WTC11 (cell line): ENCODE results near the gene GALNTL6. TPM values are rescaled to one million over a fixed set of nuclear protein-coding genes. Genes with fewer than 3 reads are reported as not detected.

ENCODE experiments used
- ATAC-seq: fragments of 200-7000 bp; cut with Tn5 transposase; 2 replicates; pipeline ENCODE4 v1.10.0; 2021; ENCODE audit warnings: mild to moderate bottlenecking, moderate library complexity
- CTCF ChIA-PET: fragments of 300-600 bp; sonication (Branson Sonifier 250); formaldehyde crosslinking; loops from one replicate; lab custom pipeline; 2021; ENCODE audit warnings: antibody characterized with exemption; lab: Charles Lee
- POLR2A ChIA-PET: fragments of 350-600 bp; sonication (Branson Sonifier 250); formaldehyde crosslinking; loops from one replicate; lab custom pipeline; 2021; ENCODE audit warnings: antibody characterized with exemption; lab: Charles Lee
- DNase-seq: peaks from one replicate; pipeline ENCODE4 v3.0.0; 2021; ENCODE audit warnings: low spot score
- H3K27ac Mint-ChIP-seq: 2 replicates; pipeline ENCODE4 v1.8.0; 2021; ENCODE audit warnings: mixed read lengths
- H3K27me3 Mint-ChIP-seq: 2 replicates; pipeline ENCODE4 v1.8.0; 2021; ENCODE audit warnings: low read depth, mild to moderate bottlenecking, moderate library complexity, mixed read lengths
- H3K36me3 Mint-ChIP-seq: 2 replicates; pipeline ENCODE4 v1.8.0; 2021; ENCODE audit warnings: mixed read lengths
- H3K4me1 Mint-ChIP-seq: 2 replicates; pipeline ENCODE4 v1.8.0; 2022; ENCODE audit warnings: mixed read lengths
- H3K4me3 Mint-ChIP-seq: 2 replicates; pipeline ENCODE4 v1.8.0; 2021; ENCODE audit warnings: mild to moderate bottlenecking, moderate library complexity, mixed read lengths
- H3K9me3 Mint-ChIP-seq: 2 replicates; pipeline ENCODE4 v1.8.0; 2021; ENCODE audit warnings: mixed read lengths
- ATF6 ChIP-seq: sonication (generic); formaldehyde crosslinking; IDR thresholded peaks from 2 replicates; pipeline ENCODE4 v1.8.1; 2023; ENCODE audit warnings: mild to moderate bottlenecking, missing genetic modification reagents
- CBFB ChIP-seq: sonication (generic); formaldehyde crosslinking; IDR thresholded peaks from 2 replicates; pipeline ENCODE4 v1.8.1; 2022; ENCODE audit warnings: mild to moderate bottlenecking, low read depth, missing genetic modification reagents
- CDX4 ChIP-seq: fragments of 250-450 bp; sonication (Bioruptor Pico); IDR thresholded peaks from 2 replicates; pipeline ENCODE4 v1.9.0; 2021; ENCODE audit warnings: moderate library complexity, mild to moderate bottlenecking, inconsistent platforms, borderline replicate concordance
- ESRRA ChIP-seq: sonication (generic); formaldehyde crosslinking; IDR thresholded peaks from 2 replicates; pipeline ENCODE4 v1.8.1; 2022; ENCODE audit warnings: mild to moderate bottlenecking, missing genetic modification reagents, borderline replicate concordance
- FOXJ3 ChIP-seq: sonication (generic); formaldehyde crosslinking; IDR thresholded peaks from 2 replicates; pipeline ENCODE4 v1.9.0; 2021; ENCODE audit warnings: missing genetic modification reagents, mild to moderate bottlenecking, borderline replicate concordance
- NFATC4 ChIP-seq: fragments of 250-450 bp; sonication (Bioruptor Pico); IDR thresholded peaks from 2 replicates; pipeline ENCODE4 v1.9.0; 2021; ENCODE audit warnings: mild to moderate bottlenecking
- NFYB ChIP-seq: sonication (generic); formaldehyde crosslinking; conservative IDR thresholded peaks from 2 replicates; pipeline ENCODE4 v1.8.0; 2022; ENCODE audit warnings: low read depth, missing genetic modification reagents
- NR2C2 ChIP-seq: sonication (generic); formaldehyde crosslinking; IDR thresholded peaks from 2 replicates; pipeline ENCODE4 v1.8.0; 2022; ENCODE audit warnings: mild to moderate bottlenecking, missing genetic modification reagents
- NR3C1 ChIP-seq: sonication (generic); formaldehyde crosslinking; conservative IDR thresholded peaks from 2 replicates; pipeline ENCODE4 v1.8.1; 2023; ENCODE audit warnings: low read depth, mild to moderate bottlenecking, missing genetic modification reagents
- SP1 ChIP-seq: sonication (generic); formaldehyde crosslinking; conservative IDR thresholded peaks from 2 replicates; pipeline ENCODE4 v1.8.1; 2022; ENCODE audit warnings: missing genetic modification reagents
- TCF7 ChIP-seq: sonication (generic); formaldehyde crosslinking; IDR thresholded peaks from 2 replicates; pipeline ENCODE4 v1.8.0; 2022; ENCODE audit warnings: mild to moderate bottlenecking, low read depth, missing genetic modification reagents, moderate library complexity
- TP53 ChIP-seq: sonication (generic); formaldehyde crosslinking; IDR thresholded peaks from 2 replicates; pipeline ENCODE4 v1.8.1; 2023; ENCODE audit warnings: mild to moderate bottlenecking, missing genetic modification reagents
- ZNF423 ChIP-seq: fragments of 250-450 bp; sonication (Bioruptor Pico); IDR thresholded peaks from 2 replicates; pipeline ENCODE4 v2.1.2; 2022; ENCODE audit warnings: mild to moderate bottlenecking, moderate library complexity
- ZNF512 ChIP-seq: sonication (generic); formaldehyde crosslinking; IDR thresholded peaks from 2 replicates; pipeline ENCODE4 v1.8.1; 2022; ENCODE audit warnings: missing genetic modification reagents, borderline replicate concordance
- ZNF532 ChIP-seq: fragments of 250-450 bp; sonication (Bioruptor Pico); IDR thresholded peaks from 2 replicates; pipeline ENCODE4 v1.9.0; 2021; ENCODE audit warnings: mild to moderate bottlenecking, borderline replicate concordance
- total RNA-seq: library from RNA; stranded (reverse); gene quantifications from 3 replicates; pipeline ENCODE4 v1.2.3, GENCODE V29; 2021
- TF ChIP-seq, protein P1 (sequence below): sonication (generic); formaldehyde crosslinking; IDR thresholded peaks from 2 replicates; pipeline ENCODE4 v1.8.0; 2023; ENCODE audit warnings: mild to moderate bottlenecking, missing genetic modification reagents
- TF ChIP-seq, protein P2 (sequence below): sonication (generic); formaldehyde crosslinking; IDR thresholded peaks from 2 replicates; pipeline ENCODE4 v1.8.0; 2023; ENCODE audit warnings: missing genetic modification reagents
- TF ChIP-seq, protein P3 (sequence below): sonication (generic); formaldehyde crosslinking; IDR thresholded peaks from 2 replicates; pipeline ENCODE4 v1.8.1; 2022; ENCODE audit warnings: low read depth, missing genetic modification reagents, borderline replicate concordance

GALNTL6 gene
- total RNA-seq, 1 experiment from 2014 or later = 0.24 TPM

DNA sequence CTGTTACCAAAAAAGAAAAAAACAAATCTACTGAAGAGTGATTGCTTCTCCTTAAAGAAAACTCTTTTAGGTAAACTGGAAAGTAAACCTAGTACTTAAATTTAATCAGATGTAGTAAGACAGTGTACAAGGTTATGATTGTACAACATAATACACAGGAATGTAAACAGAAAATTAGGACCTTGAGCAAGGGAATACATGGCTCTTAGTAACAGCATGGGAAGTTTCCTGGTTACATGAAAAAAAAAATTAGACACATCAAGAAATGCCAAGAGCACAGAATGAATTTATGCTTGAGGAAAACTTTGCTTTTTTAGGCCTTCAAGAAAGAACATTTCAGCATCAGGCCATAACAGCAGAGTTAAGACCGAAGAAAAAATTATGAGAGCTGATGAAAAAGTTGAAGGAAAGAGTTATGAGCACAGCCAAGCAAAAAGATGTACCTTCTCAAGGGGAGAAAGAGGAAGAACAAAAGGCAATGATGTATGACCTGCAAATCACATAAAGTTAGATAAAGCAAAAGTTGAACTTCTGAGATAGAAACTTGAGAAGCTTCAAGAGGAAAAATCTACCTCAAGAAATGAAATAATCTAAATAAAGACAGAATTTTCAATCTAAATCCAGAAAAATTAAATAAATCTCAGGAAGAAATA is 311.6 kb downstream of the GALNTL6 start:
- TF ChIP-seq ZNF512 (CRISPR knock-in tag) (no peak), NR3C1 (CRISPR knock-in tag) (no peak), ZNF423 (CRISPR knock-in tag) (no peak), SP1 (no peak), NR2C2 (CRISPR knock-in tag) (no peak)
- Mint-ChIP-seq H3K4me3 (no peak overlapping the region), H3K27me3 (no peaks in the 10 kb centered on the region), H3K27ac (no peak overlapping the region), H3K36me3 (no peaks in the 10 kb centered on the region), H3K9me3 (peaks cover 4% of the 10 kb centered on the region; the same call in 1 of the 2 replicates), H3K4me1 (no peaks in the 10 kb centered on the region)
- ATAC-seq = no peak
- POLR2A ChIA-PET = no interaction called here
- DNase-seq = no peak
- CTCF ChIA-PET = no interaction called here

DNA sequence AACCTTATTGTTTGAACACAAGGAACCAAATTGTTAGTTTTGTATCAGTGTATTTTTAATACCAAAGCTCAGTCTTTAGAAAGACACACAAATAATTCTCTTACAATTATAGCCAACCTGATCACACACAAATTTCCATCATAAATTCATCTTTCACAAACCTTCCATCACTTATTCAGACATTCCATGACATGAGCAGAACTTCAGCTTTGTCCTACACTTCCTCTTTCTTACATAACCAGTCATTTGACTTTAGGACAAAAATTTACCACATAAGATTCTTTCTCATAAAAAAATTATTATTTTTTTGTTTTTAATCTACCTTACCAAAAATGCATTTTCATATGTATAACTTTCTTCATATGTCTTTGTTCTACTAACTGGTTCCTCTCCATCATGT is 312.2 kb downstream of the GALNTL6 start:
- Mint-ChIP-seq H3K4me1 (no peaks in the 10 kb centered on the region), H3K27ac (no peak overlapping the region), H3K27me3 (no peaks in the 10 kb centered on the region), H3K36me3 (no peaks in the 10 kb centered on the region), H3K4me3 (no peak overlapping the region), H3K9me3 (peaks cover 4% of the 10 kb centered on the region; the same call in 1 of the 2 replicates)
- no peak for ATAC-seq
- CTCF ChIA-PET = no interaction called here
- DNase-seq = no peak
- POLR2A ChIA-PET = no interaction called here
- TF ChIP-seq, protein P1, sequence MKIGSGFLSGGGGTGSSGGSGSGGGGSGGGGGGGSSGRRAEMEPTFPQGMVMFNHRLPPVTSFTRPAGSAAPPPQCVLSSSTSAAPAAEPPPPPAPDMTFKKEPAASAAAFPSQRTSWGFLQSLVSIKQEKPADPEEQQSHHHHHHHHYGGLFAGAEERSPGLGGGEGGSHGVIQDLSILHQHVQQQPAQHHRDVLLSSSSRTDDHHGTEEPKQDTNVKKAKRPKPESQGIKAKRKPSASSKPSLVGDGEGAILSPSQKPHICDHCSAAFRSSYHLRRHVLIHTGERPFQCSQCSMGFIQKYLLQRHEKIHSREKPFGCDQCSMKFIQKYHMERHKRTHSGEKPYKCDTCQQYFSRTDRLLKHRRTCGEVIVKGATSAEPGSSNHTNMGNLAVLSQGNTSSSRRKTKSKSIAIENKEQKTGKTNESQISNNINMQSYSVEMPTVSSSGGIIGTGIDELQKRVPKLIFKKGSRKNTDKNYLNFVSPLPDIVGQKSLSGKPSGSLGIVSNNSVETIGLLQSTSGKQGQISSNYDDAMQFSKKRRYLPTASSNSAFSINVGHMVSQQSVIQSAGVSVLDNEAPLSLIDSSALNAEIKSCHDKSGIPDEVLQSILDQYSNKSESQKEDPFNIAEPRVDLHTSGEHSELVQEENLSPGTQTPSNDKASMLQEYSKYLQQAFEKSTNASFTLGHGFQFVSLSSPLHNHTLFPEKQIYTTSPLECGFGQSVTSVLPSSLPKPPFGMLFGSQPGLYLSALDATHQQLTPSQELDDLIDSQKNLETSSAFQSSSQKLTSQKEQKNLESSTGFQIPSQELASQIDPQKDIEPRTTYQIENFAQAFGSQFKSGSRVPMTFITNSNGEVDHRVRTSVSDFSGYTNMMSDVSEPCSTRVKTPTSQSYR = no peak
- TF ChIP-seq, protein P2, sequence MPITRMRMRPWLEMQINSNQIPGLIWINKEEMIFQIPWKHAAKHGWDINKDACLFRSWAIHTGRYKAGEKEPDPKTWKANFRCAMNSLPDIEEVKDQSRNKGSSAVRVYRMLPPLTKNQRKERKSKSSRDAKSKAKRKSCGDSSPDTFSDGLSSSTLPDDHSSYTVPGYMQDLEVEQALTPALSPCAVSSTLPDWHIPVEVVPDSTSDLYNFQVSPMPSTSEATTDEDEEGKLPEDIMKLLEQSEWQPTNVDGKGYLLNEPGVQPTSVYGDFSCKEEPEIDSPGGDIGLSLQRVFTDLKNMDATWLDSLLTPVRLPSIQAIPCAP (CRISPR knock-in tag) = no peak
- no peak for TF ChIP-seq NFYB (CRISPR knock-in tag)
- TF ChIP-seq TP53 (CRISPR knock-in tag) = no peak

GRCh38 chr4:172127168-172127567 is 314.0 kb downstream of the GALNTL6 start:
- H3K27ac Mint-ChIP-seq = no peak overlapping the region
- H3K9me3 Mint-ChIP-seq = peaks cover 4% of the 10 kb centered on the region; the same call in 1 of the 2 replicates
- H3K4me1 Mint-ChIP-seq = no peaks in the 10 kb centered on the region
- H3K27me3 Mint-ChIP-seq = no peaks in the 10 kb centered on the region
- no peak overlapping the region for H3K4me3 Mint-ChIP-seq
- no peaks in the 10 kb centered on the region for H3K36me3 Mint-ChIP-seq
- CTCF ChIA-PET = no interaction called here
- ATAC-seq = no peak
- POLR2A ChIA-PET = no interaction called here
- no peak for DNase-seq
- TF ChIP-seq, protein P3, sequence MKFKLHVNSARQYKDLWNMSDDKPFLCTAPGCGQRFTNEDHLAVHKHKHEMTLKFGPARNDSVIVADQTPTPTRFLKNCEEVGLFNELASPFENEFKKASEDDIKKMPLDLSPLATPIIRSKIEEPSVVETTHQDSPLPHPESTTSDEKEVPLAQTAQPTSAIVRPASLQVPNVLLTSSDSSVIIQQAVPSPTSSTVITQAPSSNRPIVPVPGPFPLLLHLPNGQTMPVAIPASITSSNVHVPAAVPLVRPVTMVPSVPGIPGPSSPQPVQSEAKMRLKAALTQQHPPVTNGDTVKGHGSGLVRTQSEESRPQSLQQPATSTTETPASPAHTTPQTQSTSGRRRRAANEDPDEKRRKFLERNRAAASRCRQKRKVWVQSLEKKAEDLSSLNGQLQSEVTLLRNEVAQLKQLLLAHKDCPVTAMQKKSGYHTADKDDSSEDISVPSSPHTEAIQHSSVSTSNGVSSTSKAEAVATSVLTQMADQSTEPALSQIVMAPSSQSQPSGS = no peak
- TF ChIP-seq TCF7 (CRISPR knock-in tag) = no peak
- no peak for TF ChIP-seq ATF6 (CRISPR knock-in tag)
- TF ChIP-seq NFATC4 (CRISPR knock-in tag) = no peak
- TF ChIP-seq CBFB (CRISPR knock-in tag) = no peak
- TF ChIP-seq ZNF532 (CRISPR knock-in tag) = no peak
- no peak for TF ChIP-seq CDX4 (CRISPR knock-in tag)
- TF ChIP-seq FOXJ3 (CRISPR knock-in tag) = no peak
- no peak for TF ChIP-seq ESRRA (CRISPR knock-in tag)
- TF ChIP-seq TP53 (CRISPR knock-in tag) = no peak
